Measurements from ENCODE around the gene CCL18. TPM values are rescaled to one million over a fixed set of nuclear protein-coding genes. Genes with fewer than 3 reads are reported as not detected.
"Not testable (repeated sequence)": the region's sequence is repeated elsewhere in the genome, so short reads cannot be mapped to it uniquely, and the experiment has no call there.

Gene CCL18
- total RNA-seq, 1 donor from 2014 or later: not detected

DNA sequence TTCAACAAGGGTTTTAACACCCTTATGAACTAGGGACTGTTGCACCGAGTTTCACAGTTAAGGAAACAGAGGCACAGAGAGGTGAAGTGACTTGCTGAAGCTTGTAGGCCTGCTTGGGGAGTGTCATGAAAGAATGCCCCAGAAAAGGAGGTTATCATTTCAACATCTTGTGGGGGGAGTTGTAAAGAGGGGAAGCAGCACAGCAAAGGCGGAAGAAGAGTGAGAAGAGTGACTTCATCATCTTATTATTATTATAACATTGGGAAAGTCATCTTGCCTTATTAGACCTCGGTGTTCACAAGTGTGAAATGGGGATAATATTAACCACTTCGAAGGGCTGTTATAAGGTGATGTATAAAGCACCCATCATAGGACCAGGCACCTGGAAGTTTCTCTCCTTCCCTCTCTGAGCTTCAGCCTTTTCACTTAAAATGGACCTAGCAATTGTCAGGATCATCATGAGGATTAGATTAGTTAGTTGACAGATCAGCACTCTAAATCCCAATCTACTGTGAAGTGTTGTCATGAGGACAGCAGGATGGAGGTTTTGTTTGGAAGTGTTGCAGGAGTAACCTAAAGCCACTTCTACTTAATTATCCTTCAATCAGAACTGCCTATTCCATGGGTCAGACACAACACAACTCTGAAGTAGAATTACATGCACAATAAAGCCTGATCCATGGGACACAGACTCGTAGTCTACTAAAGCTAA, 41.9 kb downstream of the CCL18 start:
- Mint-ChIP-seq H3K27me3 (ENCODE audit: unreplicated experiment) (peaks cover 5% of the 10 kb centered on the region), H3K4me3 (ENCODE audit: unreplicated experiment) (no peak overlapping the region), H3K4me1 (ENCODE audit: low read depth, unreplicated experiment) (no peaks in the 10 kb centered on the region), H3K27ac (ENCODE audit: unreplicated experiment) (no peak overlapping the region), H3K36me3 (ENCODE audit: unreplicated experiment) (peaks cover 5% of the 10 kb centered on the region), H3K9me3 (ENCODE audit: unreplicated experiment) (no peaks in the 10 kb centered on the region)
- TF ChIP-seq, protein P1, sequence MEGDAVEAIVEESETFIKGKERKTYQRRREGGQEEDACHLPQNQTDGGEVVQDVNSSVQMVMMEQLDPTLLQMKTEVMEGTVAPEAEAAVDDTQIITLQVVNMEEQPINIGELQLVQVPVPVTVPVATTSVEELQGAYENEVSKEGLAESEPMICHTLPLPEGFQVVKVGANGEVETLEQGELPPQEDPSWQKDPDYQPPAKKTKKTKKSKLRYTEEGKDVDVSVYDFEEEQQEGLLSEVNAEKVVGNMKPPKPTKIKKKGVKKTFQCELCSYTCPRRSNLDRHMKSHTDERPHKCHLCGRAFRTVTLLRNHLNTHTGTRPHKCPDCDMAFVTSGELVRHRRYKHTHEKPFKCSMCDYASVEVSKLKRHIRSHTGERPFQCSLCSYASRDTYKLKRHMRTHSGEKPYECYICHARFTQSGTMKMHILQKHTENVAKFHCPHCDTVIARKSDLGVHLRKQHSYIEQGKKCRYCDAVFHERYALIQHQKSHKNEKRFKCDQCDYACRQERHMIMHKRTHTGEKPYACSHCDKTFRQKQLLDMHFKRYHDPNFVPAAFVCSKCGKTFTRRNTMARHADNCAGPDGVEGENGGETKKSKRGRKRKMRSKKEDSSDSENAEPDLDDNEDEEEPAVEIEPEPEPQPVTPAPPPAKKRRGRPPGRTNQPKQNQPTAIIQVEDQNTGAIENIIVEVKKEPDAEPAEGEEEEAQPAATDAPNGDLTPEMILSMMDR (IDR thresholded peaks at IDR 0.05; ENCODE audit: partially characterized antibody, unreplicated experiment): no peak
- no peak for DNase-seq

DNA sequence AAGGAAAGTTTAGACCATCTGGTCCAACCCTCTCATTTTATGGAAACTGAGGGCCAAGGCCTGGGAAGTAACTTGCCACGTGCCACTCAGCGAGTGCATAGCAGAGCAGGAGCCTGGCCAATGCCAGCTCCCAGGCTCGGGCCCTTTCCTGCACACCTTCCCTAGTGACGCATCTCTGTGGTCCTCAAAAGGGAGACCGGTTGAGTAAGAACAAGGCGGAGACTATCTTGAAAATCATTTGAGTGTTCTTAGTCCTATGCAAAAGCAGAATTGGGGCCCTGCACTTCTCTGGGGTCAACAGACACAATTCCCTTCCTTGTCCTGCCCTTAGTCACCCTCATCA, 42.4 kb downstream of the CCL18 start:
- Mint-ChIP-seq H3K36me3 (ENCODE audit: unreplicated experiment) (peaks cover 5% of the 10 kb centered on the region), H3K27ac (ENCODE audit: unreplicated experiment) (no peak overlapping the region), H3K9me3 (ENCODE audit: unreplicated experiment) (no peaks in the 10 kb centered on the region), H3K4me1 (ENCODE audit: low read depth, unreplicated experiment) (no peaks in the 10 kb centered on the region), H3K4me3 (ENCODE audit: unreplicated experiment) (no peak overlapping the region), H3K27me3 (ENCODE audit: unreplicated experiment) (peaks cover 5% of the 10 kb centered on the region)
- TF ChIP-seq, protein P1 (IDR thresholded peaks at IDR 0.05; ENCODE audit: partially characterized antibody, unreplicated experiment): no peak
- DNase-seq: no peak

DNA sequence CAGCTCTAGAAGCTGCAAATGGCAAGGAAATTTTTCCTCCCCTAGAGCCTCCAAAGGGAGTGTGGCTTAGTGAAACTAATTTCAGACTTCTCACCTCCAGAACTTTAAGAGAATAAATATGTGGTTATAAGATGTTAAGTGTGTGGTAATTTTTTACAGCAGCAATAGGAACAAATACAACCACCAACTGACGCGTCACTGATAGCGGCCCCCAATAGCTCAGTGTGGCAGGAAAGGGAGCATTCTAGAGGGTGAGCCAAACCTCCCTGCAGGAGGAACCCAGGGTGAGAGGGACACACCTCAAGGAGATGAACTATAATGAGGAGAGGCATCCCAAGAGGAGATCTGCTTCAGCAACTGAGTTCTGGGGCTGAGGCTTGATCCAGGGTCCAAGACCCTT, 43.6 kb downstream of the CCL18 start:
- TF ChIP-seq, protein P1 (IDR thresholded peaks at IDR 0.05; ENCODE audit: partially characterized antibody, unreplicated experiment): no peak
- no peaks in the 10 kb centered on the region for H3K9me3 Mint-ChIP-seq (ENCODE audit: unreplicated experiment)

DNA sequence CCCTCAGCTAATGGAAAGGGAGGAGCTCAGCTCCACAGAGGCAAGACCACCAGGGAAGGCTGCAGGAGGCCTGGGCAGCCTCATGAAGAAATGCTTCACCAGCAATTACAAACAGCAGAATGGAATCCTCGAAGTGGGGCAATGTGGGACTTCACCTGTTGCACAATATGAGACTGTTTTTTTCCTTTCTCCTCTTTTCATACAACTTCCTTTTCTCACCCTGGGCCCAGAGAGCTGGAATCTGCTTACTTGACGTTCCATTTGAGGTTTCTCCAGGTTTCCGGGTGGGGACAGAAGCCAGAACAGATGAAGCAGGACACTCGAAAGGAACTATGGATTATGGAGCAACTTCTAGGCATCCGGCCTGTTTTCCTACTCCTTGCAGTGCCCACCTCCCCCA, 44.2 kb downstream of the CCL18 start:
- H3K4me3 Mint-ChIP-seq (ENCODE audit: unreplicated experiment); H3K27ac Mint-ChIP-seq (ENCODE audit: unreplicated experiment); DNase-seq; H3K27me3 Mint-ChIP-seq (ENCODE audit: unreplicated experiment); H3K9me3 Mint-ChIP-seq (ENCODE audit: unreplicated experiment); H3K36me3 Mint-ChIP-seq (ENCODE audit: unreplicated experiment); H3K4me1 Mint-ChIP-seq (ENCODE audit: low read depth, unreplicated experiment): not testable (repeated sequence)

More for the DNA sequence above, 43.6 kb downstream of the CCL18 start:
- no peak overlapping the region for H3K27ac Mint-ChIP-seq (ENCODE audit: unreplicated experiment)
- no peaks in the 10 kb centered on the region for H3K4me1 Mint-ChIP-seq (ENCODE audit: low read depth, unreplicated experiment)
- no peak for DNase-seq
- peaks cover 5% of the 10 kb centered on the region for H3K27me3 Mint-ChIP-seq (ENCODE audit: unreplicated experiment)
- peaks cover 5% of the 10 kb centered on the region for H3K36me3 Mint-ChIP-seq (ENCODE audit: unreplicated experiment)
- no peak overlapping the region for H3K4me3 Mint-ChIP-seq (ENCODE audit: unreplicated experiment)

DNA sequence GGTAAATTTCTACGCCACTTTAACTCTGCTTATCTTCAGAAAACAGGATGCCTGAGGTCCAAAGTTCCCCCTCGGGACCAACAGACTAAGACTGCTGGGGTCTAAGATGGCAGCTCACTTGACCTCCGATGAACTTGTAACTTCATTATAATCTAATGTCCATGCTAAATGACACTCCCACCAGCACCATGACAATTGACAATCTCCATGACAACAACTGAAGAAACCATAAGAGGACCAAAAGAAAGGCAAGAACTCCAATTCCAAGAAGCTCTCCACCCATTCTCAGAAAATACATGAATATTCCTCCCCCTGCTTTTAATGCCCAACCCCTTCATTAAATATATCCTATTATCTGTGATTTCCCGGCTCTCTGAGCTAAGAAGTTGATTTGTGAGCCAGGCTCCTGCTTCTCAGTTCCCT, 47.0 kb downstream of the CCL18 start:
- Mint-ChIP-seq H3K9me3 (ENCODE audit: unreplicated experiment) (no peaks in the 10 kb centered on the region), H3K27ac (ENCODE audit: unreplicated experiment) (no peak overlapping the region), H3K36me3 (ENCODE audit: unreplicated experiment) (no peaks in the 10 kb centered on the region), H3K4me1 (ENCODE audit: low read depth, unreplicated experiment) (no peaks in the 10 kb centered on the region), H3K4me3 (ENCODE audit: unreplicated experiment) (no peak overlapping the region), H3K27me3 (ENCODE audit: unreplicated experiment) (peaks cover 5% of the 10 kb centered on the region)
- TF ChIP-seq, protein P1 (IDR thresholded peaks at IDR 0.05; ENCODE audit: partially characterized antibody, unreplicated experiment): no peak
- DNase-seq: no peak

Data from glutamatergic neuron (in vitro differentiated cells).